ACHN (cell line): ENCODE measurements around the gene AAK1.
A peak's percentile ranks its signal among the peaks of the same experiment; 100 is the strongest.

Experiments
- DNase-seq: peaks from one replicate; pipeline ENCODE4 v3.0.0-alpha.2; 2015
- in situ Hi-C: cut with HindIII; loops from 2 replicates; pipeline ENCODE4 v1.10.0; 2017; ENCODE audit warnings: low sequenced_read_pairs, low pct_ligation_motif_present, low pct_unique_long_range_greater_than_20kb

Gene AAK1

DNA sequence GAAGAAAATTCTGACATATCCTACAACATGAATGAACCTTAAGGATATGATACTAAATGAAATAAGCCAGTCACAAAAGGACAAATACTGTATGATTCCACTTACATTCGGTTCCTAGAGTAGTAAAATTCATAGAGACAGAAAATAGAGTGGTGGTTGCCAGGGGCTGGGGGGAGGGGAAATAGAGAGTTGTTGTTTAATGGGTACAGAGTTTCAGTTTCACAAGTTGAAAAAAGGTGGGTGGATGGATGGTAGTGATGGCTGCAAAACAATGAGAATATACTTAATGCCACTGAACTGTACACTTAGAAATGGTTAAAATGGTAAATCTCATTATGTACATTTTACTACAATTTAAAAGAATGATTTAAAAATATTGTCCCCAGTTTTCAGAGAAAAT, 153.1 kb downstream of the AAK1 start:
- in situ Hi-C loops: no loop called here
- DNase-seq: no peak

DNA sequence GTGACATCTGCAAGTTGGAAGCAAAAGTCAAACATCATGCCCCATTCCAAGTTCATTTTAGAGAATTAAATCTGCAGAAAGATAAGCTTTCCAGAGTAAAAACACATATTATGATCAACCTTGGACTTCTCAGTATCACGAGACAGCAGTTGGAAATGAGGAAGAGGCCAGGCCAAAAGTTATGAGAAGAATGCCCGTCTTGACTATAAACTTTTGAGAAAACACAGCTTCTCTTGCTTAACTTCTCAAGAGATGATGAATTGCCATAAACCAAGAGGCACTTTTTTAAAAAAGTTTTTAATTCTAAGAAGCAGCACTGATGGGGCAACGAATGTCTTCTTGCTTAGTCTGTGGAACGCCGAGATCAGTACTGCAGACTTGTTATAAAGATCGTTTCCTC, 153.7 kb downstream of the AAK1 start:
- no peak for DNase-seq
- in situ Hi-C loops: no loop called here

DNA sequence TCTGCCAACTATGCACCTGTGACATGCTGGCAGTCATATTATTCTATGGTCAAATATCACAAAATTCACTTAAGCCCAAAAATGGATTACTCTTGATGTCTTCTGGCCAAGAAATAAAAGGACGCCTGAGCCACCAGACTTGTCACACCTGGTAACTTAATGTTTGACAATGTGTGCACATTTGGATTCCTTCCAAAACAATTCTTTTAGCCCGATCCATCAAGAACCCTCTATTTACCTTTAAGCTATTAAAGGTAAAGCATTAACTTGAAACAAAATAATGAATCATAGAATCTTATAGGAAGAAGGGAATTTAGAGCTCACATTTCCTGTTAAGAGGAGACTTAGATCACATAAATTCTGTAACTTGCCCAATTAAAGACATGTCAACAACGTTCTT, 159.8 kb downstream of the AAK1 start:
- in situ Hi-C loops: no loop called here
- peak; percentile 6 for DNase-seq

DNA sequence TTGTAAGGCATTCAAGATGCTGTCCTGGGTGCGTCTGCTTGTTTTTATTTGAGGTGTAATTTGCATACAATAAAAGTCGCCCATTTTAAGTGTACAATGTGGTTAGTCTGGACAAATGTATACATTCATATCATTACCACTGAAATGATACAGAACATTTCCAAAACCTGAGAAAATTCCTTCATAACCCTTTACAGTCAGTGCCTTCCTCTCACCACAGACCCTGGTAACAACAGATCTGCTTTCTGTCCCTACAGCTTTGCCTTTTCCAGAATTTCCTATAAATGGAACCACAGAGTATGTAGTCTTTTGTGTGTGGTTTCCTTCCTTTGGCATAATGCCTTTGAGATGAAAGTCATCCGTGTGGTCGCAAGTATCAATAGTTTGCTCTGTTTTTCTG, 160.5 kb downstream of the AAK1 start:
- in situ Hi-C loops: no loop called here

DNA sequence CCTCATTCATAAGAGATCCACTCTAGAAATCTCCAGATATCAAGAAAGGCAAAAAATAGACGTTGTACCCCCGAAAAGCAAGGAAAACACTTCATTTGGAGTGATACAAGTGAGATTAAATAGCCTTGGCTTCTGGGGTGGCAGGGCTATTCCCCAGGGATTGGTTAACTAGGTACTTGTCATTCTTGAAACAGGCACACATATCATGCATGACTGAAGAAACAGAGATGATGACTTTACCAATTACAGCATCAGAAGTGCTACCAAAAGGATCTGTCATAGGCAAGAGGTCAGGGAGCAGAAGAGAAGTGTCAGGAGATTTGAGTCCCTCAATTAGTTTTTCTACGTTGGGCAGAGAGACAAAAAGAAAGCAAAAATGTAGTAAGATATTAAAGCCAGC, 161.1 kb downstream of the AAK1 start:
- in situ Hi-C loops: no loop called here
- no peak for DNase-seq

More for the DNA sequence above, 160.5 kb downstream of the AAK1 start:
- DNase-seq: no peak

DNA sequence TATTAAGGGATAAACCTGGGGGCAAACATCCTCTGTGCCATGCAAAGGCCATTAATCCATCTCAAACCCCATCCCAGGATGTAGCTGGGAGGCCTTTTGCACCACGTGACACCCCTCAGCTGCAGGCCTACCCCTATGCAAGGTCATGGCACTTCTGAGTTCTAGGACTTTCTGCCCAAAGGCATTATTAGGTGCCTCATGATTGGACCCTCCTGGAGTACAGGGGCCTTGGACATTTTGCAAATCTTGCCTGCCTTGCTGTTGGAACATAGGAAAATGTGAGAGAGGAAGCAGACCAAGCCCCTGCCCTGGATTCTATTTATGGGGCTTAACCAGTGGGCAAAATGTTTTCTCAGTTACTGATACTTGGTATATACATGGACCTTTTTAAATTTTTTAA, 162.1 kb downstream of the AAK1 start:
- no peak for DNase-seq
- in situ Hi-C loops: no loop called here

DNA sequence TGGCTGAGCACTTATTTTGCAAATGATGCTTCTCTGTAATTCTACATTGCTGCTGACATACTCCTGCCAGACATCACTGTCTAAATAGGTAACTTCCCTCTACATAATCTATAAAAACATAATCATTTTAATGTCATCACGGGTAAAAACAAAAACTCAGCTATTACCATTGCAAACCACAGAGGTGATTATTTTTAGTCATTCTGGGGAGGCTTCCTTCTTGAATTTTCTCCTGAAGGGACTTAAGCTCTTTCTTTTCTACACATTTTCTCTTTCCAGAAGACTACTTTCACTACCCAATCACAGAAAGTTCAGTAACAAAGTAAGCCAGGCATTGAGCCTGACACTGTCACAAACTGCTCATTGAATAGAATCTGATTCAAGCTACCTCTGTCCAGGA, 165.9 kb downstream of the AAK1 start:
- no peak for DNase-seq
- in situ Hi-C loops: no loop called here

DNA sequence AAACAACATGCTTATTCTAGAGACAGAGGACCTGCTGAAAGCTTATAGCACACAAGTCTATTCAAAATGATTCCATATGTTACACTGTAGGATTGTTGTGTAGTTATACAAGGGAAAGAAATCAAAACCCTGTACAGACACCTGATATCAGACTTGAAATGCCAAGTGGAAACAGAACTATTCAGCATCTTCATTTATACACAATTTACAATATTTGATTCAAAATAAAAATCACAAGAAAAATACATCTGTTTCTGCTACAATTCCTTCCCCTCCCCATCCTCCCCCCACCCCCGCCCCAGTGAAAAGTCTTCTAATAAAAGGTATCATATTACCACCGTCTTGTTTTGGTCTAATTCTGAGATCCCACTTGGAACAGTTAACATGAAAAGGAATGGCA, 168.9 kb downstream of the AAK1 start:
- in situ Hi-C loops: no loop called here
- DNase-seq: no peak

DNA sequence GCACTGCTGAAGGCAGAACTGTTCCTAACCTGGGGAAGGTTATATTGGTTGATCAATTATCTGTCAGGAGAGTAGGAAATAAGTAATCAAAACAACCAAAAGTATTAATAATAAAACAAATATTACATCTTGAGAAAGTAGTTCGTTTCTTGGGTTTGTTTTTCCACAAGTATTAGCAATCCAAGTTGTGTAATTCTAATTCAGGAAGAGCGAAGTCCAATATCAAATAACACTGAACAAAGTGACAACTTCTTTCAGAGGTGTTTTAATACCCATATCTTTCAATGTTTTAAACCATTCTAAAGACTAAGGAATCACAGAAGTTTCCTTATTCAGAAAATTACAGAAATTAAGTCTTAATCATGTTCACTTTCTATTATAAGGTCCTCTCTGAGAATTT, 171.7 kb downstream of the AAK1 start:
- no peak for DNase-seq
- in situ Hi-C loops: no loop called here

DNA sequence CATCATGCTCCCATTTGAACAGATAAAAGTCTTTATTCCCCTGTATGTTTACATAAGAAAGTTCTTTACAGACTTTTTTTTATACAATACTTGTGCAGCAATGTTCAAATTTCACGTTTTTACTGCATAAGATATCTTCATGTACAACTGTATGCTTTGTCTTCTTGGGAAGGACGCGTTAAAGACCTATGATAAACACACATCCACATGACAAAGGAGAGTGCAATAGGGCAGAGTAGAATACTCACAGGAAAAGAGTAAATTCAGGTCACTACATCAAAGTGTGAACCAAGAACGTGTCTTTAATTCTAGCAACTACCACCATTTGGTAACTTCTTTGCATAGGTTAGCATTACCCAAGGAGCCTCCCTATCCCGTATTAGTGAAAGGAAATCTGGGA, 172.6 kb downstream of the AAK1 start:
- DNase-seq: no peak
- in situ Hi-C loops: no loop called here

DNA sequence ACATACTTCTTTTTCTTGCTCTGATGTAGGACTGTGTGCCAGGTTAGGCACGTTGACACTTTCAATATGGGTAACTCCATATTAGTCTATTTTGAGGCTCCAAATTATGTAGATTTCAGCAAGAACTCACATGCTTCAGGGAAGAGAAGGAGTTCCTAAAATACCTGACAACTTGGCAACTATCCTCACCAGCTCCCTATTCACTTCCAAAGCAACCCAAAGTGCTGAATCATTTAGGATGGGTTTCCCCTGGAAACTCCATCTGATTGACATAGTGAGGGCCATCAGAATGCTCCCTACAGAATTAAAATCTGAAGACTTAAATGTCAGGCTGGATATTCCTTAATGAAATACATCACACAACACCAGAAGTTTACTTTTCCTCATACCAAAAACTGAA, 173.8 kb downstream of the AAK1 start:
- no peak for DNase-seq
- in situ Hi-C loops: no loop called here

DNA sequence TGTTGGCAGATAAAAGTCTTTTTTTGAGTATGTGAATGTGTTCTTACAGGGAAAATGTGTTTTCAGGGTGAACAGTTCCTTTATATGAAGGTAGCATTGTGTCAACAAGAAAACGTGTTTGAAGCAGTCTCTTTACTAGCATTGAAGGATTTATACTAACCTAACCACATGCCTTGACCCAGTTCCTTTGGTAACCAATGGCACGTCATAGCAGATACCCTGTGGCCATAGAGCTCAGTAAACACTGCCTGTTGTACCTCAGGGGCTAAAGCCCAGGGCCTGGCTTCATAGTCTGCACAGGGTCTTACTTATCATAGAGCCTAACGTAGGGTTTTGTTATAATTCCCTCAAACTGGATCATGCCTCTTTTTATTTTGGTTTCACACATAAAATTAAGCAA, 174.2 kb downstream of the AAK1 start:
- no peak for DNase-seq
- in situ Hi-C loops: no loop called here

DNA sequence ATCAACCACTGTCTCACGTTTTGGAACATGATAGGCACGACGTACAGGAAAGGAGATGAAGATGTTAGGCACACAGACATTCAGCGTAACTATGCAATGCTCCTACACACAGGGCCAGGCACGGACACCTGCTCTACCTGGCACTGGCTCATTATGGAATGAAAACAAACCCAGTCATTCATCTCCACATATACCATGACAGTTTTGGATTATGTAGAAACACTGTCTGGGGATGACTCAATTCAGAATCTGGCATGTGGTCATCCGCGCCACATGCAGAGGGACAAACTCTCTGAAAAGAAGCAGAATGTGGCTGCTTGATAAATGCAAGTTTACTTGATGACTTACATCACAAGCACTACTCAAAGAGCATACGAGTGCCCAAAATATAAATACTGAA, 176.8 kb downstream of the AAK1 start:
- DNase-seq: no peak

DNA sequence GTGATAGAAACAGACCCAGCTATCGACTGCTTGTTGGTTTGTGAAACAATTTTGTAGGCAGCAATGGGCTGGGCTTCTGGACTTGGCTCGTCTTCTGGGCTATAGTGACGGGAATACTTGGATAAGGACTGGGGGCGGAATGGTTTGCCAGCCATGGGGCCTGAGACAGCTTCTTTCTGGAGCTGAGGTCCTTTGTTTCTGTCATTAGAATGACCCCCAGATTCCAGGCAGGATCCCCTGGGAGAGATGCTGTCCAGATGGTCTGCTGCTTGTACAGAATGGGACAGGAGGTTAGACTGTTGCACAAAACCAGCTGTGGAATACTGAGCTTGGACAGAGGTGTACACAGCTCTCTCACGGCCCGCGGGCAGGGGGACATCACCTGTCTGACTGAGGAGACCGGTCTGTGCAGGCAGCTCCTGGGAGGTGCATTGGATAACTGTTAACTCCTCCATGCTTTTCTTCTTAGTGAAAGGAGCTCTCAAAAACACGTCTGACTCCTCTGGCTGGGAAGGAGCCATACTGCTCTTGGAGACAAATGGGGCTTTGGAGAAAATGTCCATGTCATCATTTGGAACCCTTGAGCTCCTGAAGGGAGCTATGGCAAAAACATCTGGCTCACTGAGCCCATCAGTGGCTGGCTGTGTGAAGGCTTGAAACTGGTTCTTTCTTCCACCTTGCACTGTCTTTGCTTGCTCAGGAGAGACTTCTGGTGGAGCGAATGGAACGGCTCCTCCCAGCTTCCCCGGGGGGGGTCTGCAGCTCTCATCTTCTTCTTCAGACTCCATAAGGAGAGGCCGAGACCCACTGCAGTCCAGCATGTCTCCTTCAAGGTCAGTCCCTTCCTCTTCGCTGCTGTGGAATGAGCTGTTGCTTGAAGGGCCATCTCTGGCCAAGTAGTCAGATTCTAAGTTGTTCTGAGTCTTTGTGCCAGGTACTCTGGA, 177.8 kb downstream of the AAK1 start:
- DNase-seq: no peak
- in situ Hi-C loops: no loop called here

More for the DNA sequence above, 176.8 kb downstream of the AAK1 start:
- in situ Hi-C loops: no loop called here

DNA sequence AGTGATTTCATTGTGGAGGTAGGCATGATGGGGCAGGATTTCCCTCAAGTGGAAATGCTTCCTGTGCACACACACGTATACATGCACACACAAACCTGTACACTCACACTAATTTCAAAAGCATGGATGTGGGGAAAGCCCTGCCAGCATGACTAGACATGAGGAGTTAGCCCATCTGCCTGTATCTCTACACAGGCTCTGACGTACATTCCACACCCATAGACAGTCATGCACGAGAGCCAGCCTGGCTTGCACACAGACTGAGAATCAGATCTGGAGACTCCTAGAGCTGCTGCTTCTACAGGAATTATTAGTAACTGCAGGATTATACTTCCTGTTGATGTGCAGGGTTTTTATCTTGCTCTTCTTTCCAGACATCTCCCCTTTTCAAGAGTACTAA, 179.0 kb downstream of the AAK1 start:
- no peak for DNase-seq
- in situ Hi-C loops: no loop called here

DNA sequence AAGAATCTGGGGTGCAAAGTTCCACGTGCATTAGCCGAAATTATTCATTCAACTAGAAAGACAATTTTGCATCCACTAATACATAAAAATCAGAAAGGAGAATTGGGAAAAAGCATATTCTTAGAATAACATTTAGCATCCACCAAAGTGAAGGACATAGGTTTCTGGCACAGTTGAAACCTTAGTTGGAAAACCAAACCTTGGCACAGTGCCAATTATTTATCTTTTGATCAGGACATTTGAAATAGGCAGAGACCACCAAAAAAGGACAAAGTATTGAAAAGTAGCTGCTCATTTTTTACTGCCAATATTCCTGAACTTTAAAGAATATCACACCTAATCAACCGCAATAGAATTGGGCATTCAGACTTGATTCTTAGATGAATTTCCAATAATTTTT, 180.8 kb downstream of the AAK1 start:
- DNase-seq: no peak
- in situ Hi-C loops: no loop called here

DNA sequence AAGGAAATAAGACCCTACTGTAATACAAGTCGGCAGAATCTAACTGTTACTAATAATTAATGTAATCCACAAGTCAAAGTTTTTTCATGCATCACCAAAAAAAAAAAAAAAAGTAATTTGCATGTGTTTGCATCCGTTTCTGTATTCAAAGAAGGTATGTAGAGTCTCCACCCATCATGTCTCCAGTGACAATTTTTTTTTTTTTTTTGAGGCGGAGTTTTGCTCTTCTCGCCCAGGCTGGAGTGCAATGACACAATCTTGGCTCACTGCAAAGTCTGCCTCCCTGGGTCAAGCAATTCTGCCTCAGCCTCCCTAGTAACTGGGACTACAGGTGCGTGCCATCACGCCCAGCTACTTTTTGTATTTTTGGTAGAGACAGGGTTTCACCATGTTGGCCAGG, 182.1 kb downstream of the AAK1 start:
- DNase-seq: no peak
- in situ Hi-C loops: no loop called here

DNA sequence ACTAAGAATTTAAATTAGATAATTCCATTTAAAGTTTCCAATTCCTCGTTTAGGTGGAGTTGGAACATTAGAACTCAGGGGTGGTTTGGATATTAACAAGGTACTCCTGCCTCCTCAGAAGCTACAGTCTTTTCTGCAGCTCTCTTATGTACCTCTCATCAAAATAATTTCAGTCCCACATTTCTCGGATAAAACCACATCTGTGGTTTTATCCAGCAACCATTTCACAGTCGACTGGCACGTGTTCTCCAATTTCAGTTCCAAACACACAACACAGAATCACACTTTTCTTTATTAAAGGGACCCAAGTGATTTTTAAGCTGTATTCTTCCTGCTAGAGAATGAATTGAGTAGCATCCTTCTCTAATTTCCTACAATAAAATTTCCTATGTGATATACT, 183.6 kb downstream of the AAK1 start:
- in situ Hi-C loops: no loop called here
- no peak for DNase-seq

DNA sequence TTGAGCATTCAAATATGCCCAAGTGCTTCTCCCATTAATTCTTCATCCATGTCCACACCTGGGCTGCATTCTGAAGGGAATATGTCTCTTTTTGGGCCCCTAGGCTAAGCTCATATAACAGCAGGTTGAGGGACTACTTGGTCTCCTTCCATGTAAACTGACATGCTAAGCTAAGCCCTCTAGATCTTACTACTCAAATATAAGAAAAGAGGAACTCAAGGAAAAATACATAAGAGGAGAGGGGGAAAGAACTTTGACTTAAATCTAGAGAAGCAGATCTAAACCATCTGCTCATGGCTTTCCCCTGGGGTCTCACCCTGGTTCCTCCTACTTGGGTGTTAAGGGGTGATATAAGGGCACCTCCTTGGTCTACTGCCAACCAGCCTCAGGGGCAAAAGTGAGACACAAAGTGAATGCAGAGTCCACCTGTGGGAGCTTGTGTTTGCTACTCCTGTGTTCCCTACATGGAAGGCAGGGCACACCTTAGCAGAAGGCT, 186.5 kb downstream of the AAK1 start:
- no peak for DNase-seq
- in situ Hi-C loops: no loop called here

DNA sequence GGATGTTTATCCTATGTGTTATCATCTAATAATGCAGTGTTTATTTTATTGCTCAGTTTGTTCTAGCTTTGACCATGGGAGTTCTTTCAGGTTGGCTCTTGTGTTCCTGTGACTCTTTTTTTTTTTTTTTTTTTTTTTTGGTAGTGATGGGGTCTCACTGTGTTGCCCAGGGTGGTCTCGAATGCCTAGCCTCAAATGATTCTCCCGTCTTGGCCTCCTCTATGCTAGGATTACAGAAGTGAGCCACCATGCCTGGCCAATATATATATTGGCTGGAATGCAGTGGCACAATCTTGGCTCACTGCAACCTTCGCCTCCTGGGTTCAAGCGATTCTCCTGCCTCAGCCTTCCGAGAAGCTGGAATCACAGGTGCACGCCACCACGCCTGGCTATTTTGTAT, 187.4 kb downstream of the AAK1 start:
- no peak for DNase-seq
- in situ Hi-C loops: no loop called here
